Spinal cord (tissue), 10 donors: ENCODE results near the gene PGF. TPM values are rescaled to one million over a fixed set of nuclear protein-coding genes. Genes with fewer than 3 reads are reported as not detected.

ENCODE experiments used
- DNase-seq, 6 donors: peaks; one replicate each; pipeline versions ENCODE4 v3.0.0 to v3.0.0-alpha.2; 2013 to 2015; ENCODE audit warnings: low spot score in 6 of 6, low read depth in 4 of 6
- H3K27ac ChIP-seq: one replicate; pipeline ENCODE4 v1.5.1; 2013; ENCODE audit warnings: low read depth, low read length, control low read depth
- H3K27me3 ChIP-seq: one replicate; pipeline ENCODE4 v1.6.1; 2013; ENCODE audit warnings: low read length; ENCODE audit not compliant: control insufficient read depth, insufficient read depth
- H3K36me3 ChIP-seq: one replicate; pipeline ENCODE4 v1.6.1; 2013; ENCODE audit warnings: low read length; ENCODE audit not compliant: control insufficient read depth, insufficient read depth
- H3K4me1 ChIP-seq: one replicate; pipeline ENCODE4 v1.6.1; 2013; ENCODE audit warnings: low read length; ENCODE audit not compliant: control insufficient read depth, insufficient read depth
- H3K4me3 ChIP-seq: one replicate; pipeline ENCODE4 v1.5.1; 2013; ENCODE audit warnings: low read depth, low read length, control low read depth
- H3K9me3 ChIP-seq: one replicate; pipeline ENCODE4 v1.6.1; 2013; ENCODE audit warnings: low read length; ENCODE audit not compliant: control insufficient read depth, insufficient read depth
- WGBS: methylation state at CpG from one replicate; pipeline ENCODE4 v1.1.5; 2013; ENCODE audit warnings: missing lambda C conversion rate; ENCODE audit not compliant: insufficient coverage; 5-methylcytosine and 5-hydroxymethylcytosine counted together
- polyA plus RNA-seq, 2 donors: library from polyadenylated mRNA; unstranded; fragments of 120-200 nt; gene quantifications; one replicate each; pipeline ENCODE4 v1.2.1, GENCODE V29; 2013; ENCODE audit not compliant: insufficient read length in 2 of 2
- total RNA-seq, 2 donors: library from RNA; depleted of rRNA in 1 of 2; stranded (reverse); fragments of 120-200 nt in 1 of 2; fragments of >200 nt in 1 of 2; gene quantifications; one replicate each; pipeline versions ENCODE4 v1.2.3 to v1.2.4, GENCODE V29; 2013 to 2014
- donor health status: healthy.

The PGF gene
- total and polyA plus RNA-seq, 4 donors = 5.7 to 23.0 (median 10.8) TPM

DNA sequence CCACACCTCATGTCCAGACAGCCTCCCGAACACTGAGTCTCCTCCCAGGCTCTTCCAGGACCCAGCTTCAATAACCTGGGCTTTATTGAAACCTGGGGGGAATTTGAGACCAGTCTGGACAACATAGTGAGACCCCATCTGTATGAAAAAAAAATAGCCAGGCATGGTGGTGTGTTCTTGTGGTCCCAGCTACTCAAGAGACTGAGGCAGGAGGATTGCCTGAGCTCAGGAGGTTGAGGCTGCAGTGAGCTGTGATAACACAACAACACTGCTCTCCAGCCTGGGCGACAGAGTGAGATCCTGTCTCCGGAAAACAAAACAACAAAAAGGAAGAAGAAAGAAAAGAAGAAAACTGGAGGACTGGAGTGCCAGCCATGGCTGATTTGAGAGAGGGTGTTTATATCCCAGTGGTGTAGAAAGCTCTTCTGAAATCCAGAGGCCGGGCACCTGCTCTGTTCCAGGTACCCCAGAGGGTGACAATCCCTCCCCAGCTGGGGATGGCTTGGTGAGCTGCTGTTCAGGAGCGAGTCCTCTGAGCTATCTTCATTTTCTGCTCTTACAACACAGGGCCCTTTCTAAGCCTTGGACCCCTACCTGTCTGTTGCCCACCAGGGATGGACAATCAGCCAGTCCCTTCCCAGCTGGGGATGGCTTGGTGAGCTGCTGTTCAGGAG lies 6.0 kb upstream of the PGF start:
- H3K4me1 ChIP-seq = peaks cover 24% of the 10 kb centered on the region
- H3K4me3 ChIP-seq = no peak overlapping the region
- 50% methylated on average over 3 of the region's 5 CpGs for WGBS
- no peak overlapping the region for H3K27ac ChIP-seq
- H3K36me3 ChIP-seq = no peaks in the 10 kb centered on the region
- H3K27me3 ChIP-seq = no peaks in the 10 kb centered on the region
- no peak for DNase-seq
- H3K9me3 ChIP-seq = no peaks in the 10 kb centered on the region

DNA sequence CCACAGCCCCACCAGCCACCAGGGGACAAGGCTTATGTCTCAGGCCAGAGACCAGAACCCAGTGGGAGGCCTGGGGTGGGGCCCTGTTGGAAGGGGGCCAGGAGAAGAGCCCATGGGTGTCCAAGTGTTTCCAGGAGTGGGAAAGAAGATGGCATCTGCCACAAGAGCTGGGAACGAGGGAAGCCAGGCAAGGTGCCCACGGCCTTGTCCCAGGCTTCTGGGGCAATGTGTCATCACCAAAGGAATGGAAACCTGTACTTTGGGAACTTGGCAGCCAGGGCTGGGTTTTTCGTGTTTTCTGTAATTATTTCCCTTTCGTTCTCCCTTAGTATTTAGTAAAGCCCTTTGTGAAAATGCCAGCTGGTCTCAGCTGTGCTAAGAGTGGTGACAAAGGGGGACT lies 5.3 kb upstream of the PGF start:
- 92% methylated on average over 2 of the region's 4 CpGs for WGBS
- Histone ChIP-seq H3K36me3 (no peaks in the 10 kb centered on the region), H3K27ac (no peak overlapping the region), H3K4me3 (no peak overlapping the region), H3K27me3 (no peaks in the 10 kb centered on the region), H3K4me1 (peaks cover 29% of the 10 kb centered on the region), H3K9me3 (no peaks in the 10 kb centered on the region)
- DNase-seq = no peak

DNA sequence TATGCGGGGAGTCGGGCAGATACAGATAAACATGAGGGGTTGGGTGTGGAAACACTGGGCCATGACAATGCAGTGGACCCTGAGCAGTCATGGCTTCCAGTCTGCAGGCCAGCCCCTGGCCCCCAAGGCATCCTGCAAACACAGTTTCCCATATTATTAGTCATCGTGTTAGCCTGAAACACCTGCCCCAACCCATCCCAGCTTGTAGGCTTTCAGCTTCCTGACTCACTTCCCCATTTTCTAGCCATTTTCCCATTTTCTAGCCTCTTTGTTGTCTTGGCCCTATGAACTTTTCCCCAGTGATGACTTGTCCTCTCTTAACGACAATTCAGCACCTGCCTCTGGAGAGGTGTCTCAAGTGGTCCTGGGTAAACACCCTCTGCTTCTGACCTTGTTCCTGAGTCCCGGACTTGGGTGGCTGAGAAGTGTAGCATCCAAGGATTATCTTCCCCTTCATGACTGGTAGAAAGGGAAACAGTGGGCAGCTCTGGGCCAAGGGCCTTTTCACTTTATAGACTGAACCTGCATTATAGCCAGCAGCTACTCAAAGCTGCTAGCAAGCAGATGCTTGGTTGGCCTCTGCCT lies 4.3 kb upstream of the PGF start:
- Histone ChIP-seq H3K27ac (no peak overlapping the region), H3K9me3 (no peaks in the 10 kb centered on the region), H3K4me1 (peaks cover 39% of the 10 kb centered on the region), H3K36me3 (no peaks in the 10 kb centered on the region), H3K27me3 (peaks cover 6% of the 10 kb centered on the region), H3K4me3 (no peak overlapping the region)
- 95% methylated on average over 5 of the region's 5 CpGs for WGBS
- no peak for DNase-seq

- WGBS = 76% methylated on average over 17 of the region's 24 CpGs
Measured at GRCh38 chr14:74956280-74957072, 1.1 kb upstream of the PGF start.

GRCh38 chr14:74956027-74956279 lies 556 bp upstream of the PGF start:
- Histone ChIP-seq H3K27me3 (peaks cover 17% of the 10 kb centered on the region), H3K4me3 (no peak overlapping the region), H3K9me3 (no peaks in the 10 kb centered on the region), H3K36me3 (peaks cover 6% of the 10 kb centered on the region), H3K4me1 (peaks cover 58% of the 10 kb centered on the region), H3K27ac (no peak overlapping the region)
- DNase-seq = no peak
- 69% methylated on average over 7 of the region's 9 CpGs for WGBS

More at GRCh38 chr14:74956280-74957072, 1.1 kb upstream of the PGF start:
- H3K36me3 ChIP-seq = peaks cover 6% of the 10 kb centered on the region
- H3K27ac ChIP-seq = peak overlapping the region; percentile 47
- no peak overlapping the region for H3K4me3 ChIP-seq
- peaks cover 55% of the 10 kb centered on the region for H3K4me1 ChIP-seq
- no peaks in the 10 kb centered on the region for H3K9me3 ChIP-seq
- H3K27me3 ChIP-seq = peaks cover 17% of the 10 kb centered on the region
- no peak for DNase-seq

- Histone ChIP-seq H3K9me3 (no peaks in the 10 kb centered on the region), H3K4me3 (peak overlapping the region; percentile 20), H3K27ac (no peak overlapping the region), H3K4me1 (peaks cover 61% of the 10 kb centered on the region), H3K27me3 (peaks cover 17% of the 10 kb centered on the region), H3K36me3 (peaks cover 6% of the 10 kb centered on the region)
- WGBS = 12% methylated on average over 3 of the region's 3 CpGs
- no peak for DNase-seq
Measured at GRCh38 chr14:74954947-74955228, 509 bp downstream of the PGF start.

DNA sequence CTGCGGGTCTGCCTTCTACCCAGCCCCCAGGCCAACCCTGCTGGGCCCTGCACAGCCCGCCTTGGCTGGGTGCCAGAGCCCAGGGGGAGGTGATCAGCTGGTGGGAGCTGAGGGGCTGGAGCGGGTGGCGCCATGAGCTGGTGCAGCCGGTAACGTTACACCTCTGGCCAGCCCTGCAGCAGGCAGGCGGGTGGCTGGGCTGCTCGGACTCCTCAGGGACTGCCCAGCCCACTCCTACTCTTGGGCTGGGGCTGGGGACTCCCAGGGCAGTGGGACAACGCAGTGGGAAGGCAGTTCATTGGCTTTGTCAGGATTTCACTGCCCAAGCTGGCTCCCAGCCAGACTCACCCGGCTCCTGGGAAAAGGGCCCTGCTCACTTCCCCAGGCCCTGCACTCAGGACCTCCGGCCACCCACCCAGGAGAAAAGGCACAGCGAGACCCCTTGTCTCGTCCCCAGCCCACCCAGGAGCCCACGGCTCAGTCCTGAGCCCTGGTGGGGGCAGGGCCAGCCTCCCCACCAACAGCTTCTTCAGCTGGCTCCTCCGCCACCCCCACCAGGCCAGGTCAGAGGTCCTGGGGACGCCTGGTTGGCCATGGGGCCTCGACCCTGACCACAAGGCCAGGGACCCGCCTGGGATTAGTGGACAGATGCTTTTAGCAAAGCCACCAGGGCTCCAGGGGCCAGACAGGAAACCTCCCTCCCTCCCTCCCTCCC lies 1.0 kb downstream of the PGF start:
- WGBS = 23% methylated on average over 18 of the region's 18 CpGs
- Histone ChIP-seq H3K27me3 (peaks cover 17% of the 10 kb centered on the region), H3K4me3 (peak overlapping the region; percentile 20), H3K4me1 (peaks cover 66% of the 10 kb centered on the region), H3K27ac (no peak overlapping the region), H3K36me3 (peaks cover 7% of the 10 kb centered on the region), H3K9me3 (no peaks in the 10 kb centered on the region)
- DNase-seq = peak in 3 of 6 donors; percentile 22 to 69 (median 68)

GRCh38 chr14:74953686-74954085 lies 1.7 kb downstream of the PGF start:
- no peak overlapping the region for H3K27ac ChIP-seq
- peaks cover 67% of the 10 kb centered on the region for H3K4me1 ChIP-seq
- peak overlapping the region; percentile 20 for H3K4me3 ChIP-seq
- H3K27me3 ChIP-seq = peaks cover 17% of the 10 kb centered on the region
- peaks cover 12% of the 10 kb centered on the region for H3K36me3 ChIP-seq
- no peak for DNase-seq
- 50% methylated on average over 1 of the region's 5 CpGs for WGBS
- H3K9me3 ChIP-seq = no peaks in the 10 kb centered on the region

GRCh38 chr14:74952697-74953484 lies 2.5 kb downstream of the PGF start:
- Histone ChIP-seq H3K4me3 (no peak overlapping the region), H3K36me3 (peaks cover 19% of the 10 kb centered on the region), H3K27me3 (peaks cover 17% of the 10 kb centered on the region), H3K9me3 (no peaks in the 10 kb centered on the region), H3K27ac (no peak overlapping the region), H3K4me1 (peaks cover 67% of the 10 kb centered on the region)
- DNase-seq = no peak
- 73% methylated on average over 16 of the region's 18 CpGs for WGBS
